GOT3 (cell line): ENCODE measurements around the gene PAX4.

Experiments used
- DNase-seq: peaks from one replicate; lab custom pipeline; 2025; ENCODE audit warnings: mixed read lengths; lab: John Stamatoyannopoulos, UW

The PAX4 gene

GRCh38 chr7:127629268-127629854 lies 11.4 kb upstream of the PAX4 start:
- no peak for DNase-seq

GRCh38 chr7:127628445-127628844 lies 10.5 kb upstream of the PAX4 start:
- no peak for DNase-seq

DNA sequence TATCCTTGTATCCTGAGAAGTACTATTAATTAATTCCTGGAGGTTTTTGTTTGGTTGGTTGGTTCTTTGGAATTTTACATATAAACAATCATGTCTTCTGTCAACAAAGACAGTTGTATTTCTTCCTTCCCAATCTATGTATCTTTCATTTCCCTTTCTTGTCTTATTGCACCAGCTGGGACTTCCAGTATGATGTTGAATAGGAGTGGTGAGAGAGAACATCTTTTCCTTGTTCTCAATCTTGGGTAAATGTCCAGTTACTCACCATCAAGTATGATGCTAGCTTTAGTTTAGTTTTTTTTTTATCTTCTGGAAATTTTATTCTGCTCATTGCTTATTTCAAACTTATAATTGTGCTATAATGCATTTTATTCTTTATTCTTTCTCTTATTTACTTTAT lies 7.4 kb upstream of the PAX4 start:
- DNase-seq: no peak

GRCh38 chr7:127620406-127621233 lies 2.7 kb upstream of the PAX4 start:
- DNase-seq: no peak

DNA sequence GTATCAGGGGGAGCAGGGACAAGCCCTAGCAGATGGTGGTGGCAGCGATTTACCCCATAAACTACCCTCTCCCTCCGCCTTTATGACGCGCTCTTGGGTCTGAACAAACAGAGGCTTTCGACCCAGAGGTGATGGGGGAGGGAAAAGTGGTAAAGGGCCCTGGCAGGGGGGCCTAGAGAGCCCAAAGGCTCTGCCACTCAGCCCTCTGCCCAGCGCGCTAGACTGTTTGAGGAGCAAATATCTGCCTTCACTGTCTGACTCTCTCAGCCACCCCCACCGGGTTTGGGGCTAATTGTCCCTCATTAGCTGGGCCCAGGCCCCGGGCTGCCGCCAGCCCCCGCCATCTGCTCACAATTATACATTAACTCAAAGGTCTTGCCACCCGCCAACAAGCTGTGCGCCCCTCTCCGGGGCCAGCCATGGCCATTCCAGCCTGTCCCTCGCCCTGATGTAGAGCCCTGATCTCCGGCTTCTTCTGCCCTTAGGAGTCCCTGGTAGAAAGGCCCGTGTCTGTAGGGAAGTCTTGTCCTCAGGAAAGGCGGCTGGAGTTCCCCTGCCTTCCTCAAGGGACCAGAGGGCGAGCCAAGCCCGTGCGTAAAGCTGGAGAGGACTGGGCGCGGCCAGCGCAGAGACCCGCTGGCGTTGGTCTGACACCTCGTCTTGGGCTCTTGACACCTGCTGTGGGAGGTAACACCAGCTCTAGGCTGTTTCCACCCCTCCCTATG lies 1.9 kb upstream of the PAX4 start:
- no peak for DNase-seq

DNA sequence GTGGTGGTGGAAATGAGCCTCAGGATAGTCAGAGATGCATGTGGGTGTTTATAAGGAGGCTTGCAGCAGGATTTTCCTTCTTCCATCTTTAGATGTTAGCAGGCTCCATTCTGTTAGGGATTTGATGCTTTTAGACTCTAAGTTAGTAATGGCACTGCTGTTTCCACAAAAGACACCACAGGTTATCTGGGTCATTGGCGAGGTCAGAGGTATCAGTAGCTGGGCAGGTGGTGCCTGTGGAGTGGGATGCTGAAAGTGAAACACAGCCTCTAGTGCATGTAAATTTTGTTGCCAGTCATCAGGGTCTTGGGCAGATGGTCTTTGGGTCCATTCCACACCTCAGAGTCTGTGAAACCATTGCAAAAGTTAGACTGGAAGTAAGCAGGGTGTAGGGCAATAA lies 833 bp upstream of the PAX4 start:
- no peak for DNase-seq

- DNase-seq: no peak
Measured at GRCh38 chr7:127616724-127617123, 1.2 kb downstream of the PAX4 start.

DNA sequence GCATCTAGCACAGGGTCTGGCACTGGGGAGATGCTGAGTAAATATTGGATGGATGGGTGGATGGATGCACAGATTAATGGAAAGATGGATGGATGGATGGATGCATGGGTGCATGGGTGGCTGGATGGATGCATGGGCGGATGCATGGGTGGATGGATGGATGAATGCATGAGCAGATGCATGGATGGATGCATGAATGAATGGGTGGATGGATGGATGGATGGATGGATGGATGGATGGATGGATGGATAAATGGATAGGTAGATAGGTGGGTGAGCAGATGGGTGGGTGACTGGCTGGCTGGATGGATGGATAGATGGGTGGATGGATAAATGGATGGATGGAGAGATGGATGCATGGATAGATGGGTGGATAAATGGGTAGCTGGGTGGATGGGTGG lies 5.7 kb downstream of the PAX4 start:
- no peak for DNase-seq

- no peak for DNase-seq
Measured at GRCh38 chr7:127609297-127609696, 8.6 kb downstream of the PAX4 start.

- no peak for DNase-seq
Measured at GRCh38 chr7:127608446-127608845, 9.5 kb downstream of the PAX4 start.

GRCh38 chr7:127600885-127601284 lies 17.1 kb downstream of the PAX4 start:
- DNase-seq: no peak

DNA sequence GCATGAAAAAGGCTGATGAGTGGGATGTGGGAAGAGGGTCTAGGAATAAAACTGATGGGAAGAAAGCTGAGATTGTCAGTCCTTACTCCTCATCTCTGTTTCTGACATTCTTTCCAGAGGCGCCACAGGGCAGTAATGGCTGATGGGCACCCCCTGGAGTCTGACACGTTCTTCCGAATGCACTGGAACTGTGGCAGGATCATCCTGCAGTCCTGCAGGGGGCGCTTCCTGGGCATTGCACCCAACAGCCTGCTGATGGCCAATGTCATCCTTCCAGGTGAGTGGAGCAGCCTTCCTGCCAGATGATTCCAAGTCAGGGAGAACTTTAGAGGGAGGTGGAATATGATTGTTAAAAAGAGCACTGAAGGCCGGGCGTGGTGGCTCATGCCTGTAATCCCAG lies 19.6 kb downstream of the PAX4 start:
- no peak for DNase-seq

GRCh38 chr7:127595737-127596136 lies 22.2 kb downstream of the PAX4 start:
- DNase-seq: no peak

DNA sequence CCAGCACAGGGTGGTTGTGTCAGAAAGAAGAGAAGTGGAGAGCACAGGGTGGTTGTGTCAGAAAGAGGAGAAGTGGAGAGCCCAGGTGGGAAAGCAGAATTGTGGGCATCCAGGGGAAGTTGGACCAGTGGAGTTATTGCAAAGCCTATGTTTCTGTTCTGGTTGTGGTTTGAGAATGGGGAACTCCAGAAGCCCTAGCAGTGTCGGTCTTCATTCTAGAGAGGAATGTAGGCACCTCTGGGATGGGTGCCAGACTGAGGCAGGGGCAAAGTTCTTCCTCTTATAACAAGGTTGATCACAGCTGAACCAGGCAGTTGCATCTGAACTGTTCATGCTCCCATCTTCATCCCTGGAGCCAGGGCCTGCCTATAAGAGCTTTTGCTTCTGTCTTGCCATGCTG lies 23.5 kb downstream of the PAX4 start:
- no peak for DNase-seq

- no peak for DNase-seq
Measured at GRCh38 chr7:127592550-127592949, 25.4 kb downstream of the PAX4 start.

DNA sequence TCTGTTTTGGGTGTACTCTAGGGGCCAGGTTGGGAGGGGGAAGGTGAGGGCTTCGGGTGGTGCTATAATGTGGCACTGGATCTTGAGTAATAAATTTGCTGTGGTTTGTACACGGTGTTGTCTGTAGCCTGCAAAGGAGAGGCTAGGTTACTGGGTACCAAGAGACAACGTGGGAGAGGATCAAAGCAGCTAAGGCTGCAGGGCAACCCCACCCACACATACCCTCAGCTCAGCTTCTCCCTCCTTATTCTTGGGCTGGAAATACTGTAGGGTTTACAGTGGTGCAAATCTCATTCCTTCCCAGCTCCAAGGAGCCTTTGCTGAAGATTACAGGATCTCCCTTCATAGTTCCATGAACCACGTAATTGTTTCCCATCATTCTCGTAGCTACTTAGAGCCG lies 26.4 kb downstream of the PAX4 start:
- no peak for DNase-seq

DNA sequence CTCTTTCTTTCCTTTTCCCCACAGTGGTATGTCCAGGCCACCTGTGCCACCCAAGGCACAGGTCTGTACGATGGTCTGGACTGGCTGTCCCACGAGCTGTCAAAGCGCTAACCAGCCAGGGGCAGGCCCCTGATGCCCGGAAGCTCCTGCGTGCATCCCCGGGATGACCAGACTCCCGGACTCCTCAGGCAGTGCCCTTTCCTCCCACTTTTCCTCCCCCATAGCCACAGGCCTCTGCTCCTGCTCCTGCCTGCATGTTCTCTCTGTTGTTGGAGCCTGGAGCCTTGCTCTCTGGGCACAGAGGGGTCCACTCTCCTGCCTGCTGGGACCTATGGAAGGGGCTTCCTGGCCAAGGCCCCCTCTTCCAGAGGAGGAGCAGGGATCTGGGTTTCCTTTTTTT lies 26.8 kb downstream of the PAX4 start:
- DNase-seq: no peak

DNA sequence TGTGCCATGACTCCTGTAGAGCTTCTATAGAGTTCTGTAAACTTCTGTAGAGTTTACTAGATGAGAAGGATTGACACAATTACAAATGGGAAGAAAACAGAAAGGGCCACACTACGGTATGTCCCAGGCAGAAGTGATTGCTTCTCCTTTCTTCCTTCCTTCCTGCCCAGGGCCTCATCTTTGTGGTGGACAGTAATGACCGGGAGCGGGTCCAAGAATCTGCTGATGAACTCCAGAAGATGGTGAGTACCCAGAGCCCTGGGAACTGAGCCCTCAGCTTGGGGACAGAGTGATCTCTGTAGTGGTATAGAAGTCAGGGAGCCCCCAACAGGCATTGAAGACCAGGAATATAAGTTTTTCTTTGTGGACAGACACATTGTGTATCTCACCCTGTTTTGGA lies 28.0 kb downstream of the PAX4 start:
- DNase-seq: no peak

DNA sequence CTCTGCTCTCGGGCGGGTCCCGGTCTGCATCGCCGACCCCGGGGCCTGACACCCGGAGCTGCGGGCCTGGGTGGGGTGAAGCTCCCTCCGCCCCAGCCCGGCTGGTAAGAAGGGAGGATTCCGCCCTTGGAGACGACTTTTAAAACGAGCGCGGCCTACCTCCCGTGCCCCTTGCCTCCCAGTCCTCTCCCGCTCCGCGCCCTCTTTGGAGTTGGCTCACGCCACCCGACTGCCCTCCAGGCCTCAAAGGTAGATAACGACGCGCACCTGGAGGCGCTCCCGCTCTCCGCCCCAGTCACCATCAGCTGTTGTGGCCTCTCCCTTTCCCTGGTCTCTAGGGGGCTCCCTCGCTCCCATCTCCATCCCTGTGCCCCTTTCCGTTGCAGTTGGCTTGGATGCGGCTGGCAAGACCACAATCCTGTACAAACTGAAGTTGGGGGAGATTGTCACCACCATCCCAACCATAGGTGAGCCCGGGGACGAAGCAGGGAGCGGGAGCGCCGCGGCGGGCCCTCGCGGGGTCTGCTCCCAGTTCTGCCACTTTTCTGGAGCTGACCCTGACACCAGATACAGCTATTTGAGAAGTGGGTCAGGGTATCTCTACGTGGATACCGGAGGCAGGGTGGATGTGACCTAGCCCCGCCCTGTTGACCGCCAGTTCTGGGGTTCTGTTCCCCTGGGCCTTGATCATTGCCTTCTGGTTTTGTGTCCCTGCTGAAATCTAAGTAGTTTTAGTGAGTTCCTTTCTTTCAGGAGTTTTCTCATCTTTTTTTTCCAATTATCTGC lies 29.1 kb downstream of the PAX4 start:
- no peak for DNase-seq

DNA sequence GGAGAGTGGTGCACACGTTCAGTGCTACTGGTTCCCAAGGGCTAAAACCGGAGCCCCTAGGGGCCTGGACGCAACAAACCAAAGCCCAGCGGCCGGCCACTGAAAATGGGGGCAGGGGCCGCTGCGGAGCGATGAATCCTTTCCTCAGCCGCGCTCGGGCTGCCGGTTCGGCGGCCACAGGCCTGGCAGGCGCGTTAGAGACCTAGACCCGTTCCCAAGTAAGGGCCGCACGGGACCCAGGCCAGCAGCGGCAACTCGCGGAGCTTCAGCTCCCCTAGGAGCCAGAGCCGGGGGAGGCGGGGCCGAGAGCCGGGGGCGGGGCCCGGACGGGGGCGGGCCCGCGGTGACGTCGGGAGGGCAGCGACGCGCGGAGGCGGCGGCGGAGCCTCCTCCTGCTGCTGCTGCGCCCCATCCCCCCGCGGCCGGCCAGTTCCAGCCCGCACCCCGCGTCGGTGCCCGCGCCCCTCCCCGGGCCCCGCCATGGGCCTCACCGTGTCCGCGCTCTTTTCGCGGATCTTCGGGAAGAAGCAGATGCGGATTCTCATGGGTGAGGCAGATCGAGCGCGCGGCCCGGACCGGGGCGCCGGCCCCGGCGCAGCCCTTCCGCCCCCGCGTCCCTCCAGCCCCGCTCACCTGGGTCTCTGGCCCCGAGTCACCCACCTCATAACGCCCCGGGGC lies 29.8 kb downstream of the PAX4 start, which contains the start of gene ARF5:
TSS of gene ARF5 (plus strand) at position 393 of the 678 bp plus-strand sequence. CDS start at position 481, 88 bp downstream.
- DNase-seq: peak; percentile 59

GRCh38 chr7:127587663-127588018 lies 30.3 kb downstream of the PAX4 start:
- DNase-seq: no peak

GRCh38 chr7:127586346-127586745 lies 31.6 kb downstream of the PAX4 start:
- no peak for DNase-seq
